NB4 (cell line): ENCODE measurements around the gene DNAI4.

ENCODE experiments used
- DNase-seq: peaks from one replicate; pipeline ENCODE4 v3.0.0; 2010; ENCODE audit warnings: low read depth
- H3K4me3 ChIP-seq: one replicate; pipeline ENCODE4 v1.5.1; 2011; ENCODE audit warnings: mild to moderate bottlenecking, low read depth, low read length, moderate library complexity
- CTCF ChIP-seq: IDR thresholded peaks from one replicate; pipeline ENCODE4 v1.5.1; 2012; ENCODE audit warnings: low read depth, low read length
- MAX ChIP-seq: IDR thresholded peaks from 2 replicates; pipeline ENCODE4 v1.6.1; 2011; ENCODE audit warnings: low read depth, low read length
- MYC ChIP-seq: IDR thresholded peaks from 2 replicates; pipeline ENCODE4 v1.6.1; 2011; ENCODE audit warnings: low read depth, low read length
- POLR2A ChIP-seq: IDR thresholded peaks from 2 replicates; pipeline ENCODE4 v1.6.1; 2011; ENCODE audit warnings: mild to moderate bottlenecking; ENCODE audit not compliant: insufficient read length; ENCODE audit errors: extremely low read depth

Gene DNAI4

GRCh38 chr1:66773227-66773626 is 151.4 kb downstream of the DNAI4 start:
- no peak for TF ChIP-seq MYC
- no peak for TF ChIP-seq POLR2A
- no peak for TF ChIP-seq CTCF
- TF ChIP-seq MAX, result no peak
- DNase-seq, result no peak
- H3K4me3 ChIP-seq, result no peak overlapping the region

- DNase-seq, result no peak
- no peak for TF ChIP-seq POLR2A
- no peak for TF ChIP-seq CTCF
- no peak for TF ChIP-seq MYC
- no peak for TF ChIP-seq MAX
- no peak overlapping the region for H3K4me3 ChIP-seq
These were observed 154.0 kb downstream of the DNAI4 start for GRCh38 chr1:66770694-66771093.

GRCh38 chr1:66770240-66770639 is 154.4 kb downstream of the DNAI4 start:
- no peak for DNase-seq
- H3K4me3 ChIP-seq, result no peak overlapping the region
- TF ChIP-seq POLR2A (no peak), CTCF (no peak), MAX (no peak), MYC (no peak)

GRCh38 chr1:66769512-66770229 is 155.0 kb downstream of the DNAI4 start:
- TF ChIP-seq CTCF (no peak), MYC (no peak), MAX (no peak), POLR2A (no peak)
- no peak for DNase-seq
- H3K4me3 ChIP-seq, result no peak overlapping the region

- TF ChIP-seq MYC (no peak), CTCF (no peak), MAX (no peak), POLR2A (no peak)
- no peak for DNase-seq
- no peak overlapping the region for H3K4me3 ChIP-seq
These were observed 155.7 kb downstream of the DNAI4 start for GRCh38 chr1:66768965-66769364.

- TF ChIP-seq POLR2A, result no peak
- TF ChIP-seq MAX, result no peak
- TF ChIP-seq CTCF, result no peak
- no peak for TF ChIP-seq MYC
- peak; percentile 1 for DNase-seq
These were observed 157.0 kb downstream of the DNAI4 start for GRCh38 chr1:66767626-66768025.

More at GRCh38 chr1:66767626-66768025, 157.0 kb downstream of the DNAI4 start:
- H3K4me3 ChIP-seq, result no peak overlapping the region
